HG02763 (cell line): ENCODE measurements around the gene TOR4A.

Experiments
- ATAC-seq: cut with Tn5 transposase; IDR thresholded peaks from one replicate; pipeline ENCODE4 v1.9.1; 2021; ENCODE audit warnings: mild to moderate bottlenecking, moderate library complexity; ENCODE audit not compliant: unreplicated experiment

The TOR4A gene

DNA sequence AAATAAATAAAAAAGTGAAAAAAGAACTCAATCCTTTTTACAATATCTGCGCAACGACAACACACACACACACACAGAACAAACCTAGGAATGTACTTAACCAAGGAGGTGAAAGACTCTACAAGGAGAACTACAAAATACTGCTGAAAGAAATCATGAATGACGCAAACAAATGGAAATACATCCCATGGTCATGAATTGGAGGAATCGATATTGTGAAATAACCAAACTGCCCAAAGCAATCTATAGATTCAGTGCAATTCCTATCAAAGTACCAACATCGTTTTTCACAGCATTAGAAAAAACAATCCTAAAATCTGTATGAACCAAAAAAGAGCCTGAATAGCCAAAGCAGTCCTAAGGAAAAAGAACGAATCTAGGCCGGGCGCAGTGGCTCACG is 54.4 kb downstream of the TOR4A start:
- no peak for ATAC-seq
